NB4 (cell line): ENCODE data around the gene GRIA1.

Experiments used
- DNase-seq: peaks from one replicate; pipeline ENCODE4 v3.0.0; 2010; ENCODE audit warnings: low read depth
- H3K4me3 ChIP-seq: one replicate; pipeline ENCODE4 v1.5.1; 2011; ENCODE audit warnings: mild to moderate bottlenecking, low read depth, low read length, moderate library complexity
- MYC ChIP-seq: IDR thresholded peaks from 2 replicates; pipeline ENCODE4 v1.6.1; 2011; ENCODE audit warnings: low read depth, low read length
- POLR2A ChIP-seq: IDR thresholded peaks from 2 replicates; pipeline ENCODE4 v1.6.1; 2011; ENCODE audit warnings: mild to moderate bottlenecking; ENCODE audit not compliant: insufficient read length; ENCODE audit errors: extremely low read depth
- TF ChIP-seq, protein P1 (sequence below): IDR thresholded peaks from one replicate; pipeline ENCODE4 v1.5.1; 2012; ENCODE audit warnings: low read depth, low read length
- TF ChIP-seq, protein P2 (sequence below): IDR thresholded peaks from 2 replicates; pipeline ENCODE4 v1.6.1; 2011; ENCODE audit warnings: low read depth, low read length

GRIA1 gene

DNA sequence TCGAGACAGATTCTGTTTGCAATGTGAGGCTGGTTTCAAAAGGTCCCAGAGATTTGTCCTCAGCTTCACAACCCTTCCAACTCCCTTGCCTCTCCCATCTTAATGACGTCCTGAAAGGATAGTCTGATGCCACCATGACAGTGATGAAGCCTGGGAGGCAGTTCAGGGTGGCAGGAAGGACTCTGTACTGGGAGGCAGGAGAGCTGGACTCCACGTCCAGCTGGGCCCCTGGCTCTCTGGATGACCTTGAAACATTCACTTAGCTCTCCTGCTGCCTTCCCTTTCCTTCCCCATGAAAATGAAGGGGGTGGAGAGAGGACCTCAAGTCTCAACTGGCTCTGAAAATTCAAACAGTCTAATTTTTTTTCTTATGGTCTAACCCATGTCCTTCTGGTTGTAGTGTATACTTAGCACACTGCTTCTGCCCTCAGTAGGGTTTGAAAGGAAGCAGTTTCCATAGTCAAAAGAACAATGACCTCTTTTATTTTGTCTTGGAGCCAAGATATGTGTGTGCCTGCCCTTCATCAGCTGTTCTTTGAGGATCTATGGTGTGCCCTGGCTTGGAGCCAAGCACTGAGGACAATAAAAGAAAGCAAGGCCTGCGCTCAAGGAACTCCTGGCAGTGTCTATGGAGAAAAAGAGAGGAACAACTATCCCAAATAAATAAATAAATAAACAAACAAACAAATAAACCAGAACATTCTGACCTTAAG, 188.3 kb downstream of the GRIA1 start:
- TF ChIP-seq, protein P1, sequence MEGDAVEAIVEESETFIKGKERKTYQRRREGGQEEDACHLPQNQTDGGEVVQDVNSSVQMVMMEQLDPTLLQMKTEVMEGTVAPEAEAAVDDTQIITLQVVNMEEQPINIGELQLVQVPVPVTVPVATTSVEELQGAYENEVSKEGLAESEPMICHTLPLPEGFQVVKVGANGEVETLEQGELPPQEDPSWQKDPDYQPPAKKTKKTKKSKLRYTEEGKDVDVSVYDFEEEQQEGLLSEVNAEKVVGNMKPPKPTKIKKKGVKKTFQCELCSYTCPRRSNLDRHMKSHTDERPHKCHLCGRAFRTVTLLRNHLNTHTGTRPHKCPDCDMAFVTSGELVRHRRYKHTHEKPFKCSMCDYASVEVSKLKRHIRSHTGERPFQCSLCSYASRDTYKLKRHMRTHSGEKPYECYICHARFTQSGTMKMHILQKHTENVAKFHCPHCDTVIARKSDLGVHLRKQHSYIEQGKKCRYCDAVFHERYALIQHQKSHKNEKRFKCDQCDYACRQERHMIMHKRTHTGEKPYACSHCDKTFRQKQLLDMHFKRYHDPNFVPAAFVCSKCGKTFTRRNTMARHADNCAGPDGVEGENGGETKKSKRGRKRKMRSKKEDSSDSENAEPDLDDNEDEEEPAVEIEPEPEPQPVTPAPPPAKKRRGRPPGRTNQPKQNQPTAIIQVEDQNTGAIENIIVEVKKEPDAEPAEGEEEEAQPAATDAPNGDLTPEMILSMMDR = no peak
- TF ChIP-seq, protein P2, sequence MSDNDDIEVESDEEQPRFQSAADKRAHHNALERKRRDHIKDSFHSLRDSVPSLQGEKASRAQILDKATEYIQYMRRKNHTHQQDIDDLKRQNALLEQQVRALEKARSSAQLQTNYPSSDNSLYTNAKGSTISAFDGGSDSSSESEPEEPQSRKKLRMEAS = no peak
- TF ChIP-seq MYC = no peak
- TF ChIP-seq POLR2A = no peak
- no peak overlapping the region for H3K4me3 ChIP-seq
- DNase-seq = no peak

DNA sequence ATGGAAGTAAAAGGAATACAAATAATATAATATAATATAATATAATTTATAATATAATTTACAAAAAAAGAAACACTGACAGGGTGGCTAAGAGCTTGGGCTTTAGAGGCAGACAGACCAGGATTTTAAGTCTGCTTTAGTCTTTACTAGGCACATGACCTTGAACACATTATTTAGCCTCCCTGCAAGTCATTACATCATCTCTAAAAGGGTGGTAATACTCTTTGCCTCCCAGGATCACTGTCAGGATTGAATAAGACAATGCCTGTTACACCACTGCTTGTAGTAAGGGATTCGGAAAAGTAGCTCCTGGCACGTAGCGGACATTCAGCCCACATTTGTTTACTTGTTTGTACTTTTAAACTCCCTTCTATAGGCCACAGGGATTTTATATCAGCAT, 199.8 kb downstream of the GRIA1 start:
- TF ChIP-seq, protein P2 = no peak
- TF ChIP-seq POLR2A (no peak), MYC (no peak)
- TF ChIP-seq, protein P1 = no peak

DNA sequence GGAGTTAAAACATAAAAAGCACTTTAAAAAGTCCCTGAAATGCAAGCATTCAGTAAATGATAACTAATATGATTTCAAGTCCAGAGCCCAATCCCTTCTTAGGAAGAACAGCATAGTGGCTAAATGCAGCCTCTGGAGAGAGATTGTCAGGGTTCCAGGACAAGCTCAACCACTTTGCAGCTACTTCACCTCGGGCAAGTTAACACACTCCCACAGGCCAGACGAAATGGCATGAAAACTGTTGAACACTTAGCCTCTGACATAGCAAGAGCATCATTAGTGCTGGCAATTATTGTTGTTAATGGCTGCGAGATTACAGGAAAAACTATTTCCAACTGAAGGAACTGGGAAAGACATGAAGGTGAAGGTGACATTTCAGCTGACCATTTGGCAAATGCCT, 205.8 kb downstream of the GRIA1 start:
- H3K4me3 ChIP-seq = no peak overlapping the region
- TF ChIP-seq POLR2A (no peak), MYC (no peak)
- TF ChIP-seq, protein P2 = no peak
- TF ChIP-seq, protein P1 = no peak
- no peak for DNase-seq

More for the DNA sequence above, 199.8 kb downstream of the GRIA1 start:
- no peak for DNase-seq
- H3K4me3 ChIP-seq = no peak overlapping the region

DNA sequence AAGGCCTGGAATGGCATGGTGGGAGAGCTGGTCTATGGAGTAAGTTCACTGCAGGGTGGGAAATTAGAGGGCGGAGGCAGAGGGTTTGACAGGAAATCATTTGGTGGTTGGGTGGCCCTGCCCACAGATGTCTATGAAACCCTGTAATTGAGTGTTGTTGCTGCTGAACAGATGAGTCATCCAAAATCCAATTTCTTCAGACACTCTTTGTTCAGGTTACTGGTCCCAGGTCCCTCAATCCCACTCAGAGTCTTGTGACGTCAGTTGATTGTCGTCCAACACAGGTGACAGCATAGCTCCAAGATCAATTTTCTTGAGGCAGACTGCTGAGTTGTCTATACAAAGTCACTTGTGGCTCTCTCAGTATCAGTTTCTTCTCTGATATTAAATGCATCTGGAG, 208.6 kb downstream of the GRIA1 start:
- TF ChIP-seq, protein P1 = no peak
- TF ChIP-seq POLR2A = no peak
- TF ChIP-seq MYC = no peak
- TF ChIP-seq, protein P2 = no peak
- H3K4me3 ChIP-seq = no peak overlapping the region
- no peak for DNase-seq

DNA sequence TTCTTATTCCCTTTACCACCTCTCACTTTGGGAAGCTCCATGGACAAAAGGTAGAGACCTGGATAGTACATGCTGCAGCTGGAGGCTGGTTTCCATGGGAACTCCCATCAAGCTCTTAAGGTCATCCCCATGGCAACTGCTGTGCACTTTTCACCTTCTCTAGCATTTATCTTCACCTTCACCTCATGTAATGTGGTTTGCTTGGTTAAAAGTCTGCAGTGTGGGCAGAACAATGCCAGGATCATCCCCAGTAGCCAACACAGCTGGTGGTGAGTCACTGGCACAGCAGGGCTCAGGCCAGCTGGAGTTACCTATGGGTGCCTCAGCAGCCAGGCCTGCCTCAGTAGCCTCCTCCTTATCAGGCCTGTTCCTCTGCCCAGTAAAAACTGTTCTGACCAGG, 210.5 kb downstream of the GRIA1 start:
- no peak overlapping the region for H3K4me3 ChIP-seq
- TF ChIP-seq MYC (no peak), POLR2A (no peak)
- TF ChIP-seq, protein P2 = no peak
- TF ChIP-seq, protein P1 = no peak
- DNase-seq = no peak
